GM21528 (cell line): ENCODE measurements around the gene KLK7.
"Not testable (repeated sequence)": the region's sequence is repeated elsewhere in the genome, so short reads cannot be mapped to it uniquely, and the experiment has no call there.

Experiments used
- ATAC-seq: cut with Tn5 transposase; IDR thresholded peaks from one replicate; pipeline ENCODE4 v1.9.1; 2021; ENCODE audit warnings: mild to moderate bottlenecking, moderate library complexity; ENCODE audit not compliant: unreplicated experiment, low FRiP score

The KLK7 gene

GRCh38 chr19:50980208-50980607 is 3.5 kb downstream of the KLK7 start:
- no peak for ATAC-seq

- no peak for ATAC-seq
These were observed 4.0 kb downstream of the KLK7 start for GRCh38 chr19:50979758-50980157.

- no peak for ATAC-seq
These were observed 4.8 kb downstream of the KLK7 start for GRCh38 chr19:50978772-50979390.

- ATAC-seq = no peak
These were observed 6.1 kb downstream of the KLK7 start for GRCh38 chr19:50977626-50978025.

DNA sequence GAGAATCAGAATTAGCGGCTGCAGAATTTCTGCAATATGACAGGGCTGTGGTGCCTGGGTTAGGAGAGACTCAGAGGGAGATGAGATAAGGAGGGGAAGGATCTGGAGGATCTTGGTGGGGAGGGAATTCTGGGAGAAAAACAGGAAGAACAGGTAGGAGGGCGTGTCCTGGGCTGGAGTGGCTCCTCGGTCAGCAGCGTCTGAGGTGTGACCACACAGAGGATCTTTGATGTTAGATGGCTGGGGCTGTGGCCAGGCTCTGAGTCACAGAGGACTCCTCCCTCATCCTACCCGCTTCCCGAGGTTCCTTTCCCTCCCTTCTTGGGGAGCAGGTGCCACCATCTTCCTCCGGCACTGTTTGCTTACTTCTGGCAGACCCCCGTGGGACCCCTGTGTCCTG is 8.0 kb downstream of the KLK7 start:
- no peak for ATAC-seq

DNA sequence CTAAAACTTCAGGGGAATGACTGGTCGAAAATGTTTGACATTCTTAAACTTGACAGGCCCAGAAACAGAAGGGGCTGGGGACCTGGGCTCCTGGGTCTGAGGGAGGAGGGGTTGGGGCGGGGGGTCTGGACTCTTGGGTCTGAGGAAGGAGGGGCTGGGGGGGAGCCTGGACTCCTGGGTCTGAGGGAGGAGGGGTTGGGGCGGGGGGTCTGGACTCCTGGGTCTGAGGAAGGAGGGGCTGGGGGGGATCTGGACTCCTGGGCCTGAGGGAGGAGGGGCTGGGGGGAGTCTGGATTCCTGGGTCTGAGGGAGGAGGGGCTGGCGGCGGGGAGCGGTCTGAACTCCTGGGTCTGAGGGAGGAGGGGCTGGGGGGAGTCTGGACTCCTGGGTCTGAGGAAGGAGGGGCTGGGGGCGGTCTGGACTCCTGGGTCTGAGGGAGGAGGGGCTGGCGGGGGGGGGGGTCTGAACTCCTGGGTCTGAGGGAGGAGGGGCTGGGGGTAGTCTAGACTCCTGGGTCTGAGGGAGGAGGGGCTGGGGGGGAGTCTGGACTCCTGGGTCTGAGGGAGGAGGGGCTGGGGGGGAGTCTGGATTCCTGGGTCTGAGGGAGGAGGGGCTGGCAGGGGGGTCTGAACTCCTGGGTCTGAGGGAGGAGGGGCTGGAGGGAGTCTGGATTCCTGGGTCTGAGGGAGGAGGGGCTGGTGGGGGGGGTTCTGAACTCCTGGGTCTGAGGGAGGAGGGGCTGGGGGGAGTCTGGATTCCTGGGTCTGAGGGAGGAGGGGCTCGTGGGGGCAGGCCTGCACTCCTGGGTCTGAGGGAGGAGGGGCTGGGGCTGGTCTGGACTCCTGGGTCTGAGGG is 8.8 kb downstream of the KLK7 start:
- no peak for ATAC-seq

GRCh38 chr19:50972795-50973376 is 10.8 kb downstream of the KLK7 start:
- ATAC-seq = no peak

- ATAC-seq = not testable (repeated sequence)
These were observed 13.9 kb downstream of the KLK7 start for GRCh38 chr19:50969810-50970209.

GRCh38 chr19:50969413-50969760 is 14.3 kb downstream of the KLK7 start, which contains the start of gene KLK6:
TSS of gene KLK6 (minus strand) at chr19:50969591. CDS start at chr19:50968104, 1,487 bp downstream.
- ATAC-seq = no peak

DNA sequence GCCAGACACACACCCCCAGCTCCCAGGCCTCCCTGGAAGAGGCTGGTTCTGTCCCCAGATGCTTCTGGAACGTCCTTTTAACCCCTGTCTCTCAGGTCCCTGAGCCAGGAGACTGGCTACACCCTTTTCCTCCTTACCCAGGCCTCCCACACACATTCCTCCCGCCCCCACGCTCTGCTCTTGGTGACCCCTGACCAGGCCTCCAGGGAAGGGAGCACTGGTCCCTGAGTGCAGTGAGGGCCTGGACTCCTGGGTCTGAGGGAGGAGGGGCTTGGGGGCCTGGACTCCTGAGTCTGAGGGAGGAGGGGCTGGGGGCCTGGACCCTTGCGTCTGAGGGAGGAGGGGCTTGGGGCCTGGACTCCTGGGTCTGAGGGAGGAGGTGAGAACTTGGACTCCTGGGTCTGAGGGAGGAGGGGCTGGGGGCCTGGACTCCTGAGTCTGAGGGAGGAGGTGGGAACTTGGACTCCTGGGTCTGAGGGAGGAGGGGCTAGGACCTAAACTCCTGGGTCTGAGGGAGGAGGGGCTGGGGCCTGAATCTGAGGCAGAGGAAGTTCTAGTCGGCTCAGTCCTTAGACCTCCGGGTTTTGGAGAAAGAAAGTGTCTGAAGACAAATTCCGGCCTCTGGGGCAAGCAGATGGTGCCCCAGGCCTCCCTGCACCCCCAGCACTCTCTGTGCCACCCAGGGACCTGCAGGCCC is 14.9 kb downstream of the KLK7 start:
- no peak for ATAC-seq

- ATAC-seq = no peak
These were observed 15.6 kb downstream of the KLK7 start for GRCh38 chr19:50967929-50968715.

DNA sequence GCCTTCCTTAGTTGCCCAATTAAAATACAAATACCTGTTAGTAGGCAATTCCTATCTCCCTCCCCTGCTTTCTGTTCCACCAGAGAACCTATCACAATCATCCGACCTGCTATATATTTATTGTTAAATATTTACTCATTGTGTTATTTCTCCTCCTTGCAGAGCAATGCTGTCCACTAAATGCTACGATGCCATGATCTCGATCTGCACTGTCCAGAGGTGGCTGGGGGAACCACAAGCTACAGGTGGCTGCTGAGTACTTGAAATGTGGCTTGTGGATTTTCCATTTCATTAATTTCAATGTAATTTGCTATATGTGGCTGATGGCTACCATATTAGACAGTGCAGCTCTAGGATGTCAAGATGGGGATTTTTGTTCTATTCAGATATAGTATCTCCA is 19.5 kb downstream of the KLK7 start:
- no peak for ATAC-seq

GRCh38 chr19:50963381-50963780 is 20.3 kb downstream of the KLK7 start:
- no peak for ATAC-seq

DNA sequence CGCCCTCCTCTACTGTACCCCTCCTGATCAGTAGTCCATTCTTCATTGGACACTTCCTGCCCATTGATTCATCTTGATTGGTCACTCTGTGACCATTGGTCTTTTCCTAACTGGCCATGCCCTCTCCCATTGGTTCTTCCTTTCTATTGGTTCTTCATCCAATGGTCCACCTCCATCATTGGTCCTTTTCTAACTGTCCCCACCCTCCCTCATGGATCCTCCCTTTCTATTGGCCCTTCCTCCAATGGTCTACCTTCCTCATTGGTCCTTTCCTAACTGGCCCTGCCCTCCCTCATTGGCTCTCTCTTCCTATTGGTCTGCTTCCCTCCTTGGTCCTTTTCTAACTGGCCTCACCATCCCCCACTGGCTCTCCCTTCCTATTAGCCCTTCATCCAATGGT is 21.5 kb downstream of the KLK7 start:
- ATAC-seq = no peak

- no peak for ATAC-seq
These were observed 23.8 kb downstream of the KLK7 start for GRCh38 chr19:50959731-50960500.

DNA sequence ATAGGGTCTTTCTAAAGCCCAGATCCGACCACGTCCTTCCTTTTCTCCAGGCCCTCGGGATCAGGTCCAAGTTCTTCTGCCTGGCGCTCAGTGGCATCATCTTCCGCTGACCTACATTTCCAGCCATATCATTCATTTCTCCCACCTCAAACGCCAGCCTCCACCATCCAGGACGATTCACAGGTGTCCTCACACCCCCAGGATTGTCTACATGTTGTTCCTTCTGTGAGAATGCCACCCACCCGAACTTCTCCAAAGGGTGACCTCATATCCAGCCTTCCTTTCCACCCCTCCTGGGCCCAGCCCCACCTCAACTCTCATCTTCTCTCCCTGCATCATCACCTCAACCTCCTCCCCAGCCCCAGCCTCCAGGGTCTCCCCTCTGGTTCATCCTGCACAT is 26.1 kb downstream of the KLK7 start:
- ATAC-seq = no peak

- ATAC-seq = no peak
These were observed 30.8 kb downstream of the KLK7 start, which contains the start of gene KLK5 for GRCh38 chr19:50952910-50953309. TSS of gene KLK5 (minus strand) at chr19:50953038. CDS start at chr19:50952657, 381 bp downstream.

DNA sequence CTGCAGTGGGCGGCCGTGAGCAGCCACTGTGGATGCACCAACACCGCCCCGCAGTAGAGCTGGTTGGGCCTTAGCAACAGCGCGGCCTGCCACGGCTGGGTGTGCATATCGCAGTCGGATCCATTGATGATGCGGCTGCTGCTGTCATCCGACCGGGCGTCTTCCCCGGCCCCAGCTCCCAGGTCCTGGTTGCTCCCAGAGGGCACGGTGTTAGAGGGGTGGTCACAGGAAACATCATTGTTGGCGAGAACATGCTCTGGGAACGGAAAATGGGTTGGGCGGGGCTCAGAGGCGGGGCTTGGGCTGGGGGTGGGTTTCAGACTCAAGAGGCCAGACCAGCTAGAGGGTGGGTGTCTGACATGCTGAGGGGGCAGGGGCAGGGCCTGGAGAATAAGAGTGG is 33.9 kb downstream of the KLK7 start:
- ATAC-seq = no peak

DNA sequence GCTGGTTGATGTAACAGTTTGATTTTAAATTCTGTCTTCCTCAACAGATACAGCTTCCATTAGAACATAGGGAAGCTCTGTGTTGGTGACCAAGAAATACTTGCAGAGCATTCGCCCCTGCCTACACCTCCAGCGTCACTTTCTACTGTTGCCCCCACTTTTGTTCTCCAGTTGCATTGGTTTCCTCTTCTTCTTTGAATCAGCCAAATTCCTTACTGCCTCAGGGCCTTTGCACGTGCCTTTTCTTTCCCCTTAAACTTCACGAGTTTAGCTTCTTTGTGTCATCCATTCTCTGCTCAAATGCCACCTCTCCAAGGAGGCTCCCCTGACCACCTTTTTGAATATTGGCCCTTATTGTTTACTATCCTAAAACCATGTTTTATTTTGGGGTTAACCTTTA is 36.6 kb downstream of the KLK7 start:
- no peak for ATAC-seq

- ATAC-seq = no peak
These were observed 38.9 kb downstream of the KLK7 start for GRCh38 chr19:50944795-50945194.
